GM12878 (cell line): Measurements from ENCODE around the gene ZNF552. TPM values are rescaled to one million over a fixed set of nuclear protein-coding genes. Genes with fewer than 3 reads are reported as not detected.

Experiments
- ATAC-seq: fragments of 200-7000 bp; cut with Tn5 transposase; 3 replicates; pipeline ENCODE4 v1.9.1; 2020; ENCODE audit warnings: mild to moderate bottlenecking, moderate library complexity
- BruUV-seq: library from RNA; stranded (reverse); fragments of 400-500 nt; replicated peaks from 2 replicates; lab custom pipeline; 2021; lab: Mats Ljungman, UMichigan
- CTCF ChIA-PET: fragments of 300-600 bp; sonication (Branson Sonifier 250); formaldehyde crosslinking; extraction: SDS; loops from one replicate; lab custom pipeline; 2021; ENCODE audit warnings: inconsistent platforms; lab: Yijun Ruan, JAX
- POLR2A ChIA-PET: fragments of 350-600 bp; formaldehyde crosslinking; extraction: SDS; loops from one replicate; lab custom pipeline; 2021; ENCODE audit warnings: inconsistent platforms; lab: Charles Lee
- RAD21 ChIA-PET: fragments of 300-600 bp; sonication (Branson Sonifier 250); formaldehyde crosslinking; loops from one replicate; lab custom pipeline; 2023; ENCODE audit warnings: antibody characterized with exemption; ENCODE audit not compliant: unreplicated experiment; lab: Charles Lee
- SMC1A ChIA-PET: fragments of 300-600 bp; sonication (Branson Sonifier 250); formaldehyde crosslinking; loops from one replicate; lab custom pipeline; 2023; ENCODE audit not compliant: unreplicated experiment, uncharacterized antibody; lab: Charles Lee
- DNase-seq: peaks from one replicate; pipeline ENCODE4 v3.0.0-alpha.2; 2011; ENCODE audit warnings: low read depth, low spot score
- FAIRE-seq: peaks from 3 replicates; lab custom pipeline; 2011; peaks lifted over from hg19 to GRCh38; lab: Jason Lieb, UNC
- H2AFZ ChIP-seq: 2 replicates; pipeline ENCODE4 v1.6.0; 2011; ENCODE audit warnings: low read depth, low read length, control low read depth; ENCODE audit not compliant: control insufficient read depth
- H3K27ac ChIP-seq: 2 replicates; pipeline ENCODE4 v1.5.1; 2011; ENCODE audit warnings: control low read depth; ENCODE audit not compliant: control insufficient read depth, insufficient read depth
- H3K27me3 ChIP-seq, 2 experiments: replicated peaks in 1 of 2; 2 replicates each; pipeline versions ENCODE4 v1.6.0 to v1.6.1; 2011; ENCODE audit warnings: low read length in 1 of 2; ENCODE audit not compliant: control insufficient read depth in 2 of 2, insufficient read depth in 2 of 2
- H3K36me3 ChIP-seq, 2 experiments: 2 replicates each; pipeline ENCODE4 v1.5.1; 2011; ENCODE audit warnings: low read length in 1 of 2; ENCODE audit not compliant: control insufficient read depth in 2 of 2, insufficient read depth in 2 of 2
- H3K4me1 ChIP-seq: 2 replicates; pipeline ENCODE4 v1.6.1; 2011; ENCODE audit warnings: mild to moderate bottlenecking, low read length, moderate library complexity, mixed read lengths; ENCODE audit not compliant: control insufficient read depth, insufficient read depth
- H3K4me2 ChIP-seq: 2 replicates; pipeline ENCODE4 v1.6.0; 2011; ENCODE audit warnings: control low read depth; ENCODE audit not compliant: control insufficient read depth, insufficient read depth
- H3K4me3 ChIP-seq: fragments of 200-600 bp; sonication (generic); 2 replicates; pipeline ENCODE4 v1.5.1; 2016
- H3K79me2 ChIP-seq: 2 replicates; pipeline ENCODE4 v1.6.0; 2011; ENCODE audit warnings: low read length; ENCODE audit not compliant: control insufficient read depth, insufficient read depth
- H3K9ac ChIP-seq: 2 replicates; pipeline ENCODE4 v1.8.0; 2011; ENCODE audit warnings: low read length, control low read depth, mixed read lengths; ENCODE audit not compliant: control insufficient read depth, insufficient read depth
- H3K9me3 ChIP-seq: replicated peaks from 3 replicates; pipeline ENCODE4 v1.5.1; 2011; ENCODE audit warnings: mild to moderate bottlenecking, low read length; ENCODE audit not compliant: control insufficient read depth, insufficient read depth
- H4K20me1 ChIP-seq: 2 replicates; pipeline ENCODE4 v1.6.0; 2011; ENCODE audit not compliant: control insufficient read depth, insufficient read depth
- CBX5 ChIP-seq: sonication (generic); IDR thresholded peaks from 2 replicates; pipeline ENCODE4 v1.6.1; 2016; ENCODE audit warnings: low read depth, moderate library complexity, mild to moderate bottlenecking, inconsistent platforms
- CHD1 ChIP-seq: IDR thresholded peaks from 2 replicates; pipeline ENCODE4 v1.6.1; 2012; ENCODE audit warnings: low read depth, low read length, improper control_type of control experiment
- EZH2 ChIP-seq: IDR thresholded peaks from 2 replicates; pipeline ENCODE4 v1.6.1; 2012; ENCODE audit warnings: low read depth, mild to moderate bottlenecking, control low read depth, inconsistent platforms, low read length, borderline replicate concordance; ENCODE audit not compliant: control insufficient read depth
- SIN3A ChIP-seq: IDR thresholded peaks from 2 replicates; pipeline ENCODE4 v1.6.1; 2012; ENCODE audit warnings: low read depth, low read length, improper control_type of control experiment
- SIX5 ChIP-seq: IDR thresholded peaks from 2 replicates; pipeline ENCODE4 v1.6.1; 2011; ENCODE audit warnings: mild to moderate bottlenecking, low read depth, low read length, moderate library complexity; ENCODE audit not compliant: severe bottlenecking
- TCF12 ChIP-seq: IDR thresholded peaks from 2 replicates; pipeline ENCODE4 v1.6.1; 2011; ENCODE audit warnings: low read depth, mild to moderate bottlenecking, low read length
- ZNF592 ChIP-seq: fragments of 450-650 bp; IDR thresholded peaks from 2 replicates; pipeline ENCODE4 v1.6.1; 2017; ENCODE audit warnings: mild to moderate bottlenecking, moderate library complexity
- ZNF687 ChIP-seq: fragments of 450-650 bp; IDR thresholded peaks from 2 replicates; pipeline ENCODE4 v1.6.1; 2017; ENCODE audit warnings: mild to moderate bottlenecking, moderate library complexity
- WGBS: methylation state at CpG from one replicate; pipeline ENCODE4 v1.1.6; 2016; ENCODE audit warnings: low lambda C conversion rate; ENCODE audit not compliant: insufficient replicate concordance, insufficient coverage; ENCODE audit errors: missing lambda C conversion rate; 5-methylcytosine and 5-hydroxymethylcytosine counted together
- in situ Hi-C: fragments of 300-500 bp; cut with MboI; formaldehyde crosslinking; loops from 9 replicates; pipeline ENCODE4 v1.14.3; 2018; ENCODE audit warnings: mixed read lengths
- intact Hi-C: fragments of 100-400 bp; cut with micrococcal nuclease; formaldehyde crosslinking; loops from one replicate; pipeline ENCODE4 v1.14.2; 2022; ENCODE audit not compliant: unreplicated experiment
- polyA plus RNA-seq, 11 experiments: library from polyadenylated mRNA; depleted of rRNA in 4 of 11; unstranded in 6 of 11; stranded (reverse) in 5 of 11; fragments of >200 nt; fragmentation: Nextera tagmentation in 4 of 11; fragmentation: Illumina TruSeq in 1 of 11; extraction: Ambion mirVana in 4 of 11; extraction: Trizol in 1 of 11; gene quantifications; 1 replicate in 1 of 11; 2 replicates in 10 of 11; pipeline versions ENCODE4 v1.2.1 to v1.2.3, GENCODE V29; 2011 to 2016; ENCODE audit warnings: inconsistent platforms in 2 of 11, missing spikeins in 2 of 11, low read depth in 1 of 11
- total RNA-seq, 4 experiments: library from RNA; depleted of rRNA in 3 of 4; stranded (reverse); fragments of >200 nt in 3 of 4; fragmentation: Illumina TruSeq in 1 of 4; extraction: Trizol in 1 of 4; gene quantifications; 2 replicates each; pipeline versions ENCODE4 v1.2.1 to v1.2.3, GENCODE V29; 2013 to 2021

ZNF552 gene
- total and polyA plus RNA-seq, 10 of the 15 experiments (the other 5 are each of a cell fraction or from before 2014, with no cell fraction given), result 3.6 to 13.3 (median 8.0) TPM

DNA sequence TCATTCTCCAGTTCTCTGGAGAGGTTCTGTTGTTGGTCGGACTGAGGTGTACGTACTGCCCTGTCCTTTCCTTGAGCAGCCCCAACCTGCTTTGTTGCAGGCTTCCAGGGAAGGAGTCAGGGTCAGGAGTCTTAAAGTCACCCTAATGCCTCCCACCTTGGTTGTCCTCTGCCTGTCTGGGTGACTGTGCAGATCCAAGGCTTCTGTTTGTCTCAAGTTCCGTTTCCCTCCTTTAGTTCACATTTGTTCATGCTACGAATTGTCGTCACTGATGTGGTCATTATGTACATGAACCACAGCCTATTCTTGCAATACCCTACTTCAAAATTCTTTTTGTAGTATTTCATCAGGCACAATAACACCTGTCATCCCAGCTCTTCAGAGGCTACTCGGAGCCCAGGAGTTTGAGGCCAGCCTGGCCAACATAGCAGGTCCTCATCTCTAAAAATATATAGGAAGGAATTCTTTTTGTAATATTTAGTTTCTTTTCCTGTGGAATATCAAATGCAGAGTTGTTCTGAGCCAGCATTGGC is 37.9 kb downstream of the ZNF552 start (continued):
- no peak for TF ChIP-seq ZNF592

DNA sequence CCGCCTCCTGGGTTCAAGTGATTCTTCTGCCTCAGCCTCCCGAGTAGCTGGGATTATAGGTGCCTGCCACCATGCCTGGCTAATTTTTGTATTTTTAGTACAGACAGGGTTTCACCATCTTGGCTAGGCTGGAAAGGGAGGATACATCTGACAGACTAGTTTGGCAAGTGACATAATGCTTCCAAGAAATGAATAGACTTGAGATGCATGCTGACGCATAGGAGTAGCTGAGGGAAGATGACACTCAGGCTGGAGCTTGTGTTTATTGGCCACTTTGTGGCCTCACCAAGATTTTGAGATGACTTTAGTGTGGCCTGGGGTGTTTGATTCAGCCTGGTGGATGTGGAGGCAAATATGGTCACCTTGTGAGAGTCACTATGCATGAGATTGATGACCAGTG is 41.2 kb downstream of the ZNF552 start:
- SMC1A ChIA-PET, result no interaction called here

More for the DNA sequence above, 41.2 kb downstream of the ZNF552 start:
- TF ChIP-seq SIN3A, result no peak
- TF ChIP-seq CHD1, result no peak
- TF ChIP-seq SIX5, result no peak
- TF ChIP-seq CBX5, result no peak
- no peak for TF ChIP-seq ZNF687
- no peak for TF ChIP-seq EZH2
- no peak for TF ChIP-seq TCF12
- Histone ChIP-seq H4K20me1 (no peaks in the 10 kb centered on the region), H3K36me3 (peaks cover 11 to 30% of the 10 kb centered on the region in 2 experiments), H3K4me2 (no peak overlapping the region), H3K9ac (no peak overlapping the region), H3K79me2 (peaks cover 58% of the 10 kb centered on the region), H3K9me3 (peaks cover 58% of the 10 kb centered on the region), H3K4me1 (peaks cover 13% of the 10 kb centered on the region), H3K27ac (no peak overlapping the region), H3K4me3 (no peak overlapping the region), H2AFZ (no peak overlapping the region), H3K27me3 (no peaks in the 10 kb centered on the region)
- no peak for DNase-seq
- RAD21 ChIA-PET, result no interaction called here
- no peak for FAIRE-seq
- WGBS, result 96% methylated on average over 2 of the region's 3 CpGs
- BruUV-seq, result no TSS peak
- POLR2A ChIA-PET, result interaction anchor here (0.6 kb wide), 1 partner anchor 27 kb away, joined by 4 read pairs; the partner anchor contains the start of gene ZNF776
- ATAC-seq, result no peak
- intact Hi-C loops (no loop called here), in situ Hi-C loops (no loop called here)
- CTCF ChIA-PET, result no interaction called here
